Femur (tissue), 1 donor: Measurements from ENCODE around the gene GRHL3.

Experiments
- DNase-seq: peaks from one replicate; pipeline ENCODE4 v3.0.0-alpha.2; 2017

GRHL3 gene

GRCh38 chr1:24318615-24319311 lies 394 bp upstream of the GRHL3 start:
- no peak for DNase-seq

DNA sequence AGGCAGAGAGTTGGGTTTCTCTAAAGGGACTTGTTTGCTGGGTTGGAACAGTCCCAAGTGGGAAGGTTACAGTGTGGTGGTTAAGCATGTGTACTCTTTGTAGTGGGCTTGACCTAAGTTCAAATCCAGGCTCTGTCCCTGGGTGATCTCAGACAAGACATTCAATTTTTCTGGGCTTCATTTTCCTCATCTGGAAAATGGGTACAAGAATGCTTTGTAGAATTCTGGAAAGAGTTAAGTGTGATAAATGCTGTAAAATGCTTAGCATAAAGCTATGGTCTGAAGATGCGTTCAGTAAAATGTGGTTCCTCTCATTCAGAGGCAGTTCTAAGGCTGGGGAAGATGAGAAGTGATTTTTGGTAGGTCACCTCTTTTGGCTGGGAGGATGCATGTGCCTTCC lies 805 bp downstream of the GRHL3 start:
- no peak for DNase-seq

GRCh38 chr1:24321126-24321525 lies 2.0 kb downstream of the GRHL3 start:
- DNase-seq, result no peak

GRCh38 chr1:24321697-24322469 lies 2.7 kb downstream of the GRHL3 start:
- DNase-seq, result peak; percentile 86

GRCh38 chr1:24322470-24323177 lies 3.5 kb downstream of the GRHL3 start:
- DNase-seq, result no peak

- DNase-seq, result no peak
Observed at GRCh38 chr1:24323281-24323680, 4.1 kb downstream of the GRHL3 start.

- no peak for DNase-seq
Observed at GRCh38 chr1:24324903-24325302, 5.7 kb downstream of the GRHL3 start.

DNA sequence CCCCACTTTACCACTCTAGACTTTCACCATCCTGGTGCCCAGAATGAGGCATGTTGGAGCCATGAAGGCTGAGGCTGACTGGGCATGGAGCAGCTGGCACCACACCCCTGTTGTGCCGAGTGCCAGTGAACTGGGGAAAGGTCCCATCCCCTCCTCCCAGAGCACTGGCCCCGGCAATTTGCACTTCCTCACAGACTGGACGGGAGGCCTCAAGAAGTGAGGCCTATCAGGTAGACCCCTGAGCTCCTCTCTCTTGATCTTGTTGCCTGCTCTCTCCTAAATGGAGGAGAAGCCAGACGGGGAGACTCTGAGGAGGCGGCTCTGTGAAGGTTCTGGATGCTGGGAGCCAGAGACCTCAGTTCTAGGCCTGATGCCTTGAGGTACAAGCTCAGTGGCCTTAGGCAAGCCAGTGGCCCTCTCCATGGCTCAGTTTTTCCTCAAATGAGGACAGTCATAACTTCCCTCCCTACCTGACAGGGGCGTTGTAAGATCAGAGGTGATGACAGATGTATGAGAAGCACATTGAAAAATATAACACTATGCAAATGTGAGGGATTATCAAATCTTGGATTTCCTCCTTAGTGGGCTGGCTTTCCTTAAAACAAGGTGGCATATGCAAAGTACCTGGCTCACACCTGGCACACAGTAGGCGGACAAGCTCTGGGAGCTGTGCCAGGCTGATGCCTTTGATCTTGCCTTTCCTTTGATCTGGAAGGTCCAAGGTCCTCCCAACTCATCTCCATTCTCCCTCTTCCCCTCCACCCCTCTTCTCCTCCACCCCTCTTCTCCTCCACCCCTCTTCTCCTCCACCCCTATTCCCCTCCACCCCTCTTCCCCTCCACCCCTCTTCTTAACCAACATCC lies 6.7 kb downstream of the GRHL3 start:
- no peak for DNase-seq

- no peak for DNase-seq
Observed at GRCh38 chr1:24327486-24327885, 8.3 kb downstream of the GRHL3 start.

- DNase-seq, result no peak
Observed at GRCh38 chr1:24327891-24328290, 8.7 kb downstream of the GRHL3 start.

DNA sequence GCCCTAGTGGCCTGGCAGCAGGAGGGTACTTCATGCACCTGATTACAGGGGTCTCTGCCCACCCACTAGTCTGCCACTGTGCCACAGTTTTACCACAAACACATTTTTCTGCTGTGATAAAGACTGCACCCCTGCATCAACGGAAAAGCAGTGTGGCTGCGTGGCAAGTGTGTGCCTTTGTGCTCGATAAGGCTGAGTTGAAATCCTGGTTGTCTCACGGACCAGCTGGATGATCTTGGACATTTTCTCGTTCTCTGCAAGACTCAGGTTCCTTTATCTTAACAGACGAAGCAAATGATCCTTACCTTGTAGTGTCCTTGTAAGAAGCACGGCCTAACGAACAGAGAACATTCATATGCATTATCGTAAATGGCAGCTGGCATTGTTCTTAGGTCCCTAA lies 10.2 kb downstream of the GRHL3 start:
- DNase-seq, result no peak

DNA sequence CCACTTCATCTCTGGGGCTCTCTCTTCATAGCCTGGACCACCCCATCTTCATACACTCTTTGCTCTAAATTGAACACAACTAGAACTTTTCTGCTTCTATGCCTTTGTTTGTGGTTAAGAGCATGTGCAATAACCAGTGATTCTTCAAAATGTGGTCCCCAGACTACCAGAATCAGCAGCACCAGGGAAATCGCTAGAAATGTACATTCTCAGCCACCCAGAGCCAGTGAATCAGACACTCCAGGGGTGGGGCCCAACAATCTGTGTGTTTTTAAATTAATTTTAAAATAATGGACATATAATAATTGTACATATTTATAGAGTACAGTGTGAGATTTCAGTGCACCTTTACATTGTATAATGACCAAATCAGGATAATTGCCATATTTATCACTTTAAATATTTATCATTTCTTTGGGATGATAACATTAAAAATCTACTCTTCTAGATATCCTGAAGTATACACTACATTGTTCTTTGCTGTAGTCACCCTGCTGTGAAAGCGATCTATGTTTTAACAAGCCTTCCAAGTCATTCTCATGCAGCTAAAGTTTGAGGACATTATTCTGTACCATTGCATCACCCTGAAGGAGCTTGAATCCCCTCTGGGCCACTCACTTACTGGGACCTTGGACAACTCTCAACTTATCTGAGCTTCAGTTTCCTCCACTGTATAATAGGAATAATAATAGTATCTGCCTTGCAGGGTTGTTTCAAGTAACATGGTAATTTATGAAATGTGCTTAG lies 10.8 kb downstream of the GRHL3 start:
- DNase-seq, result no peak

- no peak for DNase-seq
Observed at GRCh38 chr1:24331961-24332673, 13.0 kb downstream of the GRHL3 start.

- no peak for DNase-seq
Observed at GRCh38 chr1:24336075-24336474, 16.9 kb downstream of the GRHL3 start.

DNA sequence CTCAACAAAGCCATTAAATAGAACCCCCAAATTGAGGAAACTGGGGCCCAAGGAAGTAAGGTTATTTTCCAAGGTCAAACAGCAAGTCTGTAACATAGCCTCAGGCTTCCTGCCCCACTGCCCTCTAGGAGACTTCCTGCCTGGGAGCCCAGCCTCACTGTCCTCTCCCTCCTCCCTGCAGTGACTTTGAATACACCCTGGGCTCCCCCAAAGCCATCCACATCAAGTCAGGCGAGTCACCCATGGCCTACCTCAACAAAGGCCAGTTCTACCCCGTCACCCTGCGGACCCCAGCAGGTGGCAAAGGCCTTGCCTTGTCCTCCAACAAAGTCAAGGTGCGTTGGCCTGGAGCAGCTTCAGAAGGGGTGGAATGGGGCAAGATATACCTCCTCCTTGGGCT lies 18.3 kb downstream of the GRHL3 start:
- no peak for DNase-seq

DNA sequence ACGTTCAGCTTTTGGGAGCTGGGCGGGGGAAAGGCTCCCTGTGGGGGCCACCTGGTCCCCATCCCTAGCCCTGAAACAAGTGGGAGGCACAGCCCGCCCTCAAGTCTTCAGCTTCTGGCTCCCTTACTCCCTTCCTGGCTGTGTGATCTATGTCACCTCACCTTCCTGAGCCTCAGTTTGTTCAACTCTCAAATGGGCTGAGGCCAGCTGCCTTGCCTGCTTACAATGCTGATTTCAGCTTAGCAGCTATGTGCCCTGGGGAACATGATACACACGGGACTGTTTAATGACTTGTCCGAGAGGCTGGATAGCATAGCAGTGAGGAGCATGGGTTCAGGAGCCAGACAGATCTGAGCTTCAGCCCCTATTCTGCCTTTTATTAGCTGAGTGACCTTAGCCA lies 19.3 kb downstream of the GRHL3 start:
- DNase-seq, result no peak

- no peak for DNase-seq
Observed at GRCh38 chr1:24339996-24340395, 20.8 kb downstream of the GRHL3 start.

GRCh38 chr1:24340770-24341169 lies 21.6 kb downstream of the GRHL3 start:
- no peak for DNase-seq

DNA sequence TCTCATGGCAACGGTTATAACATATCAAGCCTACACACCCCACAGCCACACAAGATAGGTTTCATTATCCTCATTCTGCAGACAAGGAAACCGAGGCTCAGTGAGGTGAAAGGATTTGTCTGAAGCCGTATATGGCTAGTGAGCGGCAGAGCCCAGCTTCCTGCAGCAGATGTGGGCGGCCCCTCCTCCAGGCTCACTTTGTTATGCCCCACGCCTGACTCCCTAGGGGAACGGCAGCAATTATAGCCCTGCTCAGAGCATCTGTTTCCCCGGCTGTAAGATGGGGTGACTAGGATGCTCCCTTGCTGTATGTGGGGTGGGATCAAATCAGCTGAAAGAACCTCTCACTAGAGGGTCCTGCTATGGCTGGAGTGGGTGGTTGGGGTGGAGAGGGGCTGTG lies 22.1 kb downstream of the GRHL3 start:
- DNase-seq, result no peak

DNA sequence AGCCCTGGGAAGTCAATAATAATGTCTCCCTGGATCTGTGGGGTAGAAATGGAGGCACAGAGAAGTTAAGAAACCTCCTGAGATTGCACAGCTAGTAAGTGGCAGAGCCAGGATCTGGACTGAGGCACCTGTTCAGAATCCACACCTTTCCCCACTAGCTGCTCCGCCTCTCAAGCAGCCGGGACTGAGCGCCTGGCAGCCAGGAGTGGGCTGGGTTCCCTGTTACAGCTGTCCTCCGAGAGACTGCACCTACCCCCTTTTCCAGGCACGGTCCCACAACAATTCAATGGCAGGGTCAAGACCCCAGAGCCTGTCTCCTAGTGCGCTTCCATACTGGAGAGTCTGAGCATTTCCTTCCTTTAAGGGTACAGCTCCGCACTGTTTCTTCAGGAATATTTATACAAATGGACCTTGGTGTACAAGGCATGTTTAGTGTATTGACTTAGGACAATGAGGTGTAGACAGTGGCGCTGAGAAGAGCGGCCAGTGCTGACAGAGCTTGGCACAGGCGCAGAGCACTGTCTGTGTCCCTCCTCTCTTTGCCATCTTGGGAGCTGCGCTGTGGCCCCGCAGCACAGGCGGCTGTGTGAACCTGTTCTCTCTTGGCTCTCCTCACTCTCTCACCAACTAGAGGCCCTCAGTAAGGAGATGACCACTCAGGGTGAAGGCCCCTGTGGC lies 24.4 kb downstream of the GRHL3 start:
- DNase-seq, result no peak
